Prostate gland (tissue), 2 donors: ENCODE results near the gene CHIC2.

Experiments used
- CTCF ChIP-seq, 4 experiments: fragments of 200-600 bp in 2 of 4; fragments of 450-650 bp in 2 of 4; sonication (generic) in 2 of 4; IDR thresholded peaks; 1 replicate in 3 of 4; 2 replicates in 1 of 4; pipeline ENCODE4 v1.5.1; 2016 to 2019; ENCODE audit warnings: antibody characterized with exemption in 4 of 4, mild to moderate bottlenecking in 2 of 4, moderate library complexity in 2 of 4
- POLR2A ChIP-seq: fragments of 450-650 bp; IDR thresholded peaks from one replicate; pipeline ENCODE4 v1.6.1; 2016; ENCODE audit warnings: antibody characterized with exemption, mild to moderate bottlenecking

- TF ChIP-seq CTCF (IDR thresholded peaks at IDR 0.05) (no peak), POLR2A (no peak)
Measured at GRCh38 chr4:54004463-54004862, 59.9 kb downstream of the CHIC2 start.
